Pancreas (tissue), 10 donors: ENCODE measurements around the gene BARX1. TPM values are rescaled to one million over a fixed set of nuclear protein-coding genes. Genes with fewer than 3 reads are reported as not detected.

Experiments
- ATAC-seq, 4 donors: fragments of 200-7000 bp; cut with Tn5 transposase; one replicate each; pipeline versions ENCODE4 v1.8.0 to v1.9.1; 2020; ENCODE audit warnings: mild to moderate bottlenecking in 4 of 4, moderate library complexity in 4 of 4
- DNase-seq, 6 donors: peaks; one replicate each; pipeline ENCODE4 v3.0.0-alpha.2; 2020
- FAIRE-seq: peaks from 2 replicates; lab custom pipeline; 2012; peaks lifted over from hg19 to GRCh38; lab: Jason Lieb, UNC
- H3K27ac ChIP-seq, 4 donors: fragments of 200-600 bp; sonication (generic); 1 replicate in 3 of 4; 2 replicates in 1 of 4; pipeline versions ENCODE4 v1.5.0 to v1.8.0; 2020
- H3K27me3 ChIP-seq, 4 donors: fragments of 200-600 bp; one replicate each; pipeline ENCODE4 v1.8.0; 2021
- H3K36me3 ChIP-seq, 3 donors: fragments of 200-600 bp; sonication (generic) in 1 of 3; one replicate each; pipeline versions ENCODE4 v1.5.0 to v1.8.0; 2020 to 2021
- H3K4me1 ChIP-seq, 3 donors: fragments of 200-600 bp; one replicate each; pipeline ENCODE4 v1.8.0; 2021
- H3K4me3 ChIP-seq, 4 donors: fragments of 200-600 bp; sonication (generic) in 2 of 4; one replicate each; pipeline versions ENCODE4 v1.5.0 to v1.8.0; 2020 to 2021
- H3K9me3 ChIP-seq, 4 donors: fragments of 200-600 bp; one replicate each; pipeline ENCODE4 v1.8.0; 2021
- CTCF ChIP-seq, 4 donors: fragments of 200-600 bp; sonication (generic) in 3 of 4; IDR thresholded peaks; one replicate each; pipeline versions ENCODE4 v1.5.0 to v1.8.0; 2021; ENCODE audit warnings: antibody characterized with exemption in 4 of 4
- WGBS, 2 donors: extraction: QIAGEN DNeasy Blood & Tissue Kit; methylation state at CpG; one replicate each; pipeline ENCODE4 v1.1.7; 2013; 5-methylcytosine and 5-hydroxymethylcytosine counted together
- intact Hi-C, 3 donors: fragments of 100-400 bp; cut with DNase I; formaldehyde crosslinking; loops; one replicate each; pipeline versions ENCODE4 v1.11.1 to v1.14.2; 2022
- polyA plus RNA-seq, 2 donors: library from polyadenylated mRNA; stranded (reverse); fragments of 200-250 nt; gene quantifications; one replicate each; pipeline ENCODE4 v1.2.3, GENCODE V29; 2013
- total RNA-seq, 6 donors: library from RNA; stranded (reverse); fragmentation: NEBNext Ultra II Directional in 4 of 6; extraction: Animal tissue kit (Norgen Biotek cat#: 25700) in 4 of 6; gene quantifications; one replicate each; pipeline versions ENCODE4 v1.2.1 to v1.2.4, GENCODE V29; 2021 to 2023
- donor health status: healthy with polysubstance abuse.
- donor health status: DM: no; HTN: no; CAD: no; lungs with moderate emphysema.
- donor health status: DM: no; HTN: no; CAD: no.
- donor health status: control.
- donor health status: control.
- donor health status: Bipolar disorder and iron deficiency.
- donor health status: DM: yes; HTN: yes; CAD: no.
- donor health status: DM: no; HTN: no; CAD: no.
- donor health status: DM: no; HTN: no; CAD: no.
- donor health status: DM: yes; HTN: yes; CAD: no.

BARX1 gene
- total and polyA plus RNA-seq, 8 donors, result 0.19 to 3.7 (median 1.1) TPM; not detected in 3

- TF ChIP-seq CTCF (IDR thresholded peaks at IDR 0.05), result no peak
- DNase-seq, result peak in 1 of 6 donors; percentile 27
- Histone ChIP-seq H3K36me3 (no peaks in the 10 kb centered on the region), H3K9me3 (no peaks in the 10 kb centered on the region), H3K4me3 (no peak overlapping the region), H3K27me3 (no peaks in the 10 kb centered on the region), H3K27ac (no peak overlapping the region), H3K4me1 (no peaks in the 10 kb centered on the region)
- no peak for ATAC-seq
- 71 to 80% methylated on average over 5 of the region's 5 CpGs for WGBS, 2 donors
- intact Hi-C loops, result no loop called here
- no peak for FAIRE-seq
These were observed 47.5 kb downstream of the BARX1 start for GRCh38 chr9:93907551-93908199.

GRCh38 chr9:93906195-93906880, 48.8 kb downstream of the BARX1 start:
- no peak for FAIRE-seq
- H3K36me3 ChIP-seq, result no peaks in the 10 kb centered on the region
- no peak for DNase-seq
- H3K27me3 ChIP-seq, result no peaks in the 10 kb centered on the region
- no peak overlapping the region for H3K27ac ChIP-seq
- H3K4me1 ChIP-seq, result no peaks in the 10 kb centered on the region
- ATAC-seq, result no peak
- no peaks in the 10 kb centered on the region for H3K9me3 ChIP-seq
- H3K4me3 ChIP-seq, result no peak overlapping the region
- no peak for TF ChIP-seq CTCF (IDR thresholded peaks at IDR 0.05)
- intact Hi-C loops, result no loop called here
- WGBS, 2 donors, result 81 to 82% methylated on average over 10 of the region's 10 CpGs

GRCh38 chr9:93905473-93906133, 49.6 kb downstream of the BARX1 start:
- H3K27me3 ChIP-seq, result no peaks in the 10 kb centered on the region
- WGBS, 2 donors, result 91 to 93% methylated on average over 10 of the region's 10 CpGs

GRCh38 chr9:93904649-93905472, 50.3 kb downstream of the BARX1 start:
- H3K4me3 ChIP-seq, result no peak overlapping the region
- H3K9me3 ChIP-seq, result no peaks in the 10 kb centered on the region
- FAIRE-seq (no peak), ATAC-seq (no peak), DNase-seq (peak in 1 of 6 donors; percentile 42)
- H3K36me3 ChIP-seq, result no peaks in the 10 kb centered on the region
- no peak for TF ChIP-seq CTCF (IDR thresholded peaks at IDR 0.05)
- no peaks in the 10 kb centered on the region for H3K27me3 ChIP-seq
- 80% methylated on average over 12 of the region's 12 CpGs for WGBS, 2 donors
- no peak overlapping the region for H3K27ac ChIP-seq
- intact Hi-C loops, result no loop called here
- H3K4me1 ChIP-seq, result no peaks in the 10 kb centered on the region

More at GRCh38 chr9:93905473-93906133, 49.6 kb downstream of the BARX1 start:
- no peaks in the 10 kb centered on the region for H3K36me3 ChIP-seq
- ATAC-seq, result no peak
- no peak for FAIRE-seq
- H3K27ac ChIP-seq, result no peak overlapping the region
- no peaks in the 10 kb centered on the region for H3K4me1 ChIP-seq
- TF ChIP-seq CTCF (IDR thresholded peaks at IDR 0.05), result no peak
- no peak overlapping the region for H3K4me3 ChIP-seq
- no peaks in the 10 kb centered on the region for H3K9me3 ChIP-seq
- intact Hi-C loops, result no loop called here
- DNase-seq, result no peak
